ENCODE measurements around the gene CREB3.

Gene CREB3

DNA sequence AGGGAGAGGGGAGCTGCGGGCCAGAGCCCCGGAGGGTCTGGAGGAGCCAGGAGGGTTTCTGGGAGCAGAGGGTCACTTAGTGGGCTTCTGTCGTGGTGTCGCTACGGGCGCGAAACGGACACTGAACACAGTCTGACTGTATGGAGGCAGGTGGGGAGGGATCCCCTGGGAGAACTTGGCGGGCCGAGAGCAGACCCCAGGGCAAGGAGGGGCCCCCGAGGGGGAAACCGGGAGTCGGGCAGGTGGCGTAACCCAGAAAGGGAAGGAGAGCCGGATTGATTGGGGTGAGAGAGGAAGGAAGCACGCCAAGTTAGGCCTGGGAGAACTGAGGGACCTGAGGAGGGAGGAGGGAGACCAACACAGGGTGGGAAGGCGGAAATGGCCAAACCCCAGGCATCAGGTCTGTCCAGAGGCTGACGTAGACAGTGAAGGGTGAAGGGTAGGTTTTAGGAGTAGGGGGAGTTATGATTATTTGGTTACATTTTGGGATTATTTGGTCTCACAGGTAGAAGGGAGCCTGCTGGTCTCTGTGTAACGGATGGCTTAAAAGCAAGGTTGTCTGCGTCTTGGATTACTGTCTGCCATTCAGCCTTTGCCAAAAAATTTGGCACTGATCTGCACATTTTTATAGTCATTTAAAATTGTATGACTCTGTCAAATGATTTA lies 24.9 kb downstream of the CREB3 start:
- no peak for DNase-seq (ENCODE audit: extremely low read depth, low read depth)
- TF ChIP-seq, protein P1, sequence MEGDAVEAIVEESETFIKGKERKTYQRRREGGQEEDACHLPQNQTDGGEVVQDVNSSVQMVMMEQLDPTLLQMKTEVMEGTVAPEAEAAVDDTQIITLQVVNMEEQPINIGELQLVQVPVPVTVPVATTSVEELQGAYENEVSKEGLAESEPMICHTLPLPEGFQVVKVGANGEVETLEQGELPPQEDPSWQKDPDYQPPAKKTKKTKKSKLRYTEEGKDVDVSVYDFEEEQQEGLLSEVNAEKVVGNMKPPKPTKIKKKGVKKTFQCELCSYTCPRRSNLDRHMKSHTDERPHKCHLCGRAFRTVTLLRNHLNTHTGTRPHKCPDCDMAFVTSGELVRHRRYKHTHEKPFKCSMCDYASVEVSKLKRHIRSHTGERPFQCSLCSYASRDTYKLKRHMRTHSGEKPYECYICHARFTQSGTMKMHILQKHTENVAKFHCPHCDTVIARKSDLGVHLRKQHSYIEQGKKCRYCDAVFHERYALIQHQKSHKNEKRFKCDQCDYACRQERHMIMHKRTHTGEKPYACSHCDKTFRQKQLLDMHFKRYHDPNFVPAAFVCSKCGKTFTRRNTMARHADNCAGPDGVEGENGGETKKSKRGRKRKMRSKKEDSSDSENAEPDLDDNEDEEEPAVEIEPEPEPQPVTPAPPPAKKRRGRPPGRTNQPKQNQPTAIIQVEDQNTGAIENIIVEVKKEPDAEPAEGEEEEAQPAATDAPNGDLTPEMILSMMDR (IDR thresholded peaks at IDR 0.05; ENCODE audit: low read depth, low read length), result no peak

DNA sequence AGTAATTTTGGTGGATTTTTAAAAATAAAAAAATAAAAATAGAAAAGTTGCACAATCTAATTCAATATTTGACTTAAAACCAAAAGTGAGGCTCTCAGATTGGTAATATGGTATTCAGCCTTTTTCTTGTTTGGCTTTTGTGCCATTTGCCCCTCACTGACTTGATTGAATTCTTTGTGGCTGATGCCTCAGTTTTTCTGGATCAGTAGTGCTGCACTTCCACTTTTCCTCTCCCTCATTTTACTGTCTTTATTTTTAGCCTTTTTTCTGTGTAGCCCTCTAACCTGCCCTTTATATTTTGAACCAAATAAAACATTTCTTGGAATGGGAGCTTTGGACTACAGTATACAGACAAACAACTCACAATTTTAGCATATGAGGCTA lies 25.4 kb downstream of the CREB3 start:
- TF ChIP-seq, protein P1 (IDR thresholded peaks at IDR 0.05; ENCODE audit: low read depth, low read length), result no peak
- DNase-seq (ENCODE audit: extremely low read depth, low read depth), result no peak

DNA sequence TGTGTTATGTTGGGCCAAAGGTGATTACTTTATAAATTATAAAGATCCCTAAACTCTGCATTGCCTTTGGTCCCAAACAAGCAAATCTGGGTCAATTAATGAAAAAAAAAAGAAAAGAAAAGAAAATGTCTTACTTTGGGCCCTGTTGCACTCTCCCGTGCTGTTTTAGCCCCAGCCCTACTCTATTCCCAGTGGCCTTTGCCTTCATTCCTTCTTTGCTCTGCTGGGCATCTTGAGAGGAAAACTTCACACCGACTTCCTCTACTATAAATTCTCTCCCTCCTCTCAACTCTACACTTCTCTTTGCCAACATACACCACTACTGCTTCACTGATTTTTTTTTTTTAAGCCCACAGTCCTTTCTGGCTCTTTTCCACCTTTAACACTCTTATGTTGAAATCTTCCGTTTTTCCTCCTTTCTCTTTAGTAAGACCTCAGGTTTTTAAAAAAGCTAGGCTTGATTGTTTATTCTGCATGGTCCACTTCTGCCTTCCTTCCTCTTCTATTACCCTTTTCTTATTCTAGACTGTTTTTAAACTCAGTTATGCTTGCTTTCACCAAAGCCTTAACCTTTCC lies 26.1 kb downstream of the CREB3 start:
- TF ChIP-seq, protein P1 (IDR thresholded peaks at IDR 0.05; ENCODE audit: low read depth, low read length), result no peak
- no peak for DNase-seq (ENCODE audit: extremely low read depth, low read depth)

DNA sequence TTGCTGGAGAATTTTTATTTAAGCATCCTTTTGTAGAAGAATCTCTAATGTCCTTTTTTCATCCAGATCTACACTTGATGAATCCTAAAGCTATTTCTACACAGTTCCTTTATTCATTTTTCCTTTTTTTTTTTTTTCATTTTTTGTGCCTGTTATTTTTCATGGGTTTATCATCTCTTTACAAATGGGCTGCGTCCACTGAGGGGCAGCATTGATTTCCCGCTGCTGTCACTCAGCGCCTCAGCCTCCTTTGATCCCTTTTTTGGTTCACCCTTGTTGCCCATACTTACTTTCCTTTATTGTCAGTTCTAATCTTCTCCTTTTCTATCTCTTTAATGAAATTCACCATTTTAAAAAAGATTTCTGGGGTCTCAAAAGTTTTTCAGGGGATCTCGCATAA lies 27.3 kb downstream of the CREB3 start:
- no peak for DNase-seq (ENCODE audit: extremely low read depth, low read depth)
- TF ChIP-seq, protein P1 (IDR thresholded peaks at IDR 0.05; ENCODE audit: low read depth, low read length), result no peak

DNA sequence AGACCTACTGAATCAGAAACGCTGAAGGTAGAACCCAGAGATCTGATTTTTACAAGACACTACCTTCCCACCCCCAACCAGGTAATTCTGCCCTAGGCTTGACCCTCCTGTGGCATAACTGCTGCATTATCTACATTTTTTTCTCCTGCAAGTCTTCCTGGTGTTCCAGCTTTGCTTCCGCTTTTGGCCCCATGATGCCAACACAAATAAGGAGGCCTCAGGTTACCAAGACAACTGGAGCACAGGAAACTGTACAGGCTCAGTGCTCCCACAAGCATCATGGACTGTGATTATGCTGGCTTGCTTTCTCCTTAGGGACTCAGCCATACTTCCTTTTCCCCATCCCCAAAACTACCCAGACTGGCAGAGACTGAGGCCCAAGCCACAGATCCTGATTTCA lies 28.2 kb downstream of the CREB3 start:
- DNase-seq (ENCODE audit: extremely low read depth, low read depth), result no peak
- TF ChIP-seq, protein P1 (IDR thresholded peaks at IDR 0.05; ENCODE audit: low read depth, low read length), result no peak

DNA sequence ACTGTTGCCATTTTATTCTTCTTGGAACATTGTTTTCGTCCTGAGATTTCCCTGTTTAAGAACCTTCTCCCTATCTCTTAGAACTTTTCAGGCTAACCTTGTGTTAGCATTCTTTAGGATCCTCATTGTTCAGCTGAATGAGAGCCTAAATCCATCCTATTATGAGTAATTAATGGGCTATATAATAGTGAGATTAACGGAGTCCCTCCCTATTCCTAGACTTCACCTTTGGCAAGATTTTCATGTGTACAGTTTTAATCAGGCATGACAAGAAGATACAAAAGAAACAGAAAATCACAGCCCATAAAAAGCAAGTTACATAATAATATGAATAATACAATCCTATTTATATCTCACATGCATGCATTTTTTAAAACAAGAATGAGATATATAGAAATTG lies 30.7 kb downstream of the CREB3 start:
- no peak for DNase-seq (ENCODE audit: extremely low read depth, low read depth)

DNA sequence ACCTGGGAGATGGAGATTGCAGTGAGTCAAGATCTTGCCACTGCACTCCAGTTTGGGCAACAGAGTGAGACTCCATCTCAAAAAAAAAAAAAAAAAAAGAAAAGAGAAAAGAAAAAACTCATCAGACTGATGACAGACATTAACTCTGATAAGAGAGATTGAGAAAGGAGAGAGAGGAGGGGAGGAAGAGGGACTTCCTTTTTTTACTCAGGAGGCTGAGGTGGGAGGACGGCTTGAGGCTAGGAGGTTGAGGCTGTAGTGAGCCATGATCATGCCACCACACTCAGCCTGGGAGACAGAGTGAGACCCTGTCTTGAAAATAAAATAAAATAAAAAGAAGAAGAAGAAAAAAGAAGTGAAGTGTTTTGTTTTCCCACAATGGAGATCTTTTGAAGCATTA lies 31.3 kb downstream of the CREB3 start:
- DNase-seq (ENCODE audit: extremely low read depth, low read depth), result no peak
- TF ChIP-seq, protein P1 (IDR thresholded peaks at IDR 0.05; ENCODE audit: low read depth, low read length), result no peak

More for the DNA sequence above, 30.7 kb downstream of the CREB3 start:
- TF ChIP-seq, protein P1 (IDR thresholded peaks at IDR 0.05; ENCODE audit: low read depth, low read length), result no peak

Measured in AG09319 (cell line).